GM23338 (cell line): ENCODE data around the gene LRFN4. TPM values are rescaled to one million over a fixed set of nuclear protein-coding genes. Genes with fewer than 3 reads are reported as not detected.

Source experiments
- ATAC-seq: fragments of 200-7000 bp; cut with Tn5 transposase; 3 replicates; pipeline ENCODE4 v1.9.1; 2020
- DNase-seq: peaks from one replicate; pipeline ENCODE4 v3.0.0-alpha.2; 2015; ENCODE audit warnings: low spot score
- H2AFZ ChIP-seq: fragments of 200-600 bp; sonication (generic); 2 replicates; pipeline ENCODE4 v1.8.0; 2016; ENCODE audit warnings: antibody characterized with exemption, mild to moderate bottlenecking, moderate library complexity
- H3F3A ChIP-seq: fragments of 200-600 bp; sonication (generic); replicated peaks from 2 replicates; pipeline ENCODE4 v1.8.0; 2017; ENCODE audit warnings: antibody characterized with exemption, mixed run types, low read depth
- H3K27ac ChIP-seq: fragments of 200-600 bp; sonication (generic); 2 replicates; pipeline ENCODE4 v1.6.1; 2016; ENCODE audit warnings: low read depth
- H3K27me3 ChIP-seq: fragments of 200-600 bp; sonication (generic); 2 replicates; pipeline ENCODE4 v1.8.0; 2016; ENCODE audit warnings: mild to moderate bottlenecking, mixed run types, moderate library complexity; ENCODE audit not compliant: insufficient read depth
- H3K36me3 ChIP-seq: fragments of 200-600 bp; sonication (generic); 2 replicates; pipeline ENCODE4 v1.8.0; 2016; ENCODE audit warnings: mild to moderate bottlenecking; ENCODE audit not compliant: insufficient read depth
- H3K4me1 ChIP-seq: fragments of 200-600 bp; sonication (generic); 2 replicates; pipeline ENCODE4 v1.8.0; 2016; ENCODE audit warnings: mild to moderate bottlenecking, moderate library complexity; ENCODE audit not compliant: insufficient read depth
- H3K4me2 ChIP-seq: fragments of 200-600 bp; sonication (generic); 2 replicates; pipeline ENCODE4 v1.7.1; 2017; ENCODE audit warnings: mixed run types
- H3K4me3 ChIP-seq: fragments of 200-600 bp; sonication (generic); 2 replicates; pipeline ENCODE4 v1.6.1; 2016; ENCODE audit warnings: mixed run types
- H3K79me2 ChIP-seq: fragments of 200-600 bp; sonication (generic); replicated peaks from 2 replicates; pipeline ENCODE4 v1.8.0; 2017; ENCODE audit warnings: mild to moderate bottlenecking; ENCODE audit not compliant: insufficient read depth
- H3K9me2 ChIP-seq: fragments of 200-600 bp; sonication (generic); 2 replicates; pipeline ENCODE4 v1.8.0; 2017; ENCODE audit not compliant: insufficient read depth
- H4K20me1 ChIP-seq: fragments of 200-600 bp; sonication (generic); replicated peaks from 2 replicates; pipeline ENCODE4 v1.8.0; 2017; ENCODE audit warnings: mild to moderate bottlenecking; ENCODE audit not compliant: insufficient read depth
- H3K27ac Mint-ChIP-seq: 2 replicates; pipeline ENCODE4 v1.8.0; 2020; ENCODE audit warnings: inconsistent platforms, mild to moderate bottlenecking, moderate library complexity, mixed read lengths
- H3K27me3 Mint-ChIP-seq: 3 replicates; pipeline ENCODE4 v1.8.0; 2022; ENCODE audit warnings: low read depth, mild to moderate bottlenecking, moderate library complexity, mixed read lengths, inconsistent platforms; ENCODE audit not compliant: insufficient read depth, poor library complexity
- H3K36me3 Mint-ChIP-seq: 3 replicates; pipeline ENCODE4 v1.8.0; 2021; ENCODE audit warnings: low read depth, mild to moderate bottlenecking, inconsistent platforms, moderate library complexity, mixed read lengths
- H3K4me1 Mint-ChIP-seq: 3 replicates; pipeline ENCODE4 v1.8.0; 2020; ENCODE audit warnings: mild to moderate bottlenecking, inconsistent platforms, mixed read lengths
- H3K4me3 Mint-ChIP-seq: 3 replicates; pipeline ENCODE4 v1.8.0; 2021; ENCODE audit warnings: moderate library complexity, mild to moderate bottlenecking, inconsistent platforms, mixed read lengths
- H3K9me3 Mint-ChIP-seq: 3 replicates; pipeline ENCODE4 v1.8.0; 2020; ENCODE audit warnings: moderate library complexity, mild to moderate bottlenecking, inconsistent platforms, mixed read lengths
- CREB1 ChIP-seq: fragments of 250-450 bp; sonication (Bioruptor Pico); IDR thresholded peaks from 2 replicates; pipeline ENCODE4 v1.5.0; 2020; ENCODE audit warnings: low read depth, mild to moderate bottlenecking, moderate library complexity
- CTCF ChIP-seq, 2 experiments: fragments of 200-600 bp in 1 of 2; sonication (generic) in 1 of 2; conservative IDR thresholded peaks; 2 replicates each; pipeline versions ENCODE4 v1.5.1 to v1.6.1; 2016 to 2017; ENCODE audit warnings: antibody characterized with exemption in 2 of 2, low read depth in 2 of 2, mild to moderate bottlenecking in 2 of 2, moderate library complexity in 1 of 2
- ETS1 ChIP-seq: IDR thresholded peaks from 2 replicates; pipeline ENCODE4 v1.6.1; 2016; ENCODE audit warnings: antibody characterized with exemption
- EZH2 ChIP-seq: fragments of 200-600 bp; sonication (generic); IDR thresholded peaks from one replicate; pipeline ENCODE4 v1.8.0; 2017; ENCODE audit warnings: antibody characterized with exemption, mild to moderate bottlenecking, low read depth; ENCODE audit not compliant: unreplicated experiment
- EZH2phosphoT487 ChIP-seq: fragments of 200-600 bp; sonication (generic); IDR thresholded peaks from one replicate; pipeline ENCODE4 v1.8.1; 2018; ENCODE audit warnings: antibody characterized with exemption; ENCODE audit not compliant: unreplicated experiment
- JUNB ChIP-seq: IDR thresholded peaks from one replicate; pipeline ENCODE4 v1.6.1; 2016; ENCODE audit warnings: antibody characterized with exemption; ENCODE audit not compliant: unreplicated experiment
- NANOG ChIP-seq: IDR thresholded peaks from 2 replicates; pipeline ENCODE4 v1.6.1; 2016; ENCODE audit warnings: antibody characterized with exemption, borderline replicate concordance
- POLR2AphosphoS5 ChIP-seq: IDR thresholded peaks from 2 replicates; pipeline ENCODE4 v1.6.1; 2016; ENCODE audit warnings: antibody characterized with exemption, low read depth
- REST ChIP-seq: IDR thresholded peaks from one replicate; pipeline ENCODE4 v1.6.1; 2018; ENCODE audit warnings: antibody characterized with exemption; ENCODE audit not compliant: unreplicated experiment
- STAT1 ChIP-seq: IDR thresholded peaks from one replicate; pipeline ENCODE4 v1.6.1; 2016; ENCODE audit warnings: antibody characterized with exemption; ENCODE audit not compliant: unreplicated experiment
- ZNF114 ChIP-seq: fragments of 250-450 bp; sonication (Bioruptor Pico); IDR thresholded peaks from 2 replicates; pipeline ENCODE4 v1.5.0; 2020; ENCODE audit warnings: mild to moderate bottlenecking, moderate library complexity
- ZNF331 ChIP-seq: fragments of 250-450 bp; sonication (Bioruptor Pico); IDR thresholded peaks from 2 replicates; pipeline ENCODE4 v1.5.0; 2020; ENCODE audit warnings: low read depth, mild to moderate bottlenecking, moderate library complexity
- polyA plus RNA-seq: library from polyadenylated mRNA; unstranded; fragments of >200 nt; fragmentation: Nextera tagmentation; extraction: Ambion mirVana; gene quantifications from 2 replicates; pipeline ENCODE4 v1.2.1, GENCODE V29; 2016
- total RNA-seq: library from RNA; depleted of rRNA; stranded (reverse); fragments of >200 nt; shearing (Covaris generic); gene quantifications from 2 replicates; pipeline ENCODE4 v1.2.3, GENCODE V29; 2014
- TF ChIP-seq, protein P1 (sequence below): fragments of 250-450 bp; sonication (Bioruptor Pico); IDR thresholded peaks from 2 replicates; pipeline ENCODE4 v1.5.0; 2020; ENCODE audit warnings: mild to moderate bottlenecking, moderate library complexity

Gene LRFN4
- total and polyA plus RNA-seq, 2 experiments from 2014 or later, result 9.8 to 63.5 TPM

DNA sequence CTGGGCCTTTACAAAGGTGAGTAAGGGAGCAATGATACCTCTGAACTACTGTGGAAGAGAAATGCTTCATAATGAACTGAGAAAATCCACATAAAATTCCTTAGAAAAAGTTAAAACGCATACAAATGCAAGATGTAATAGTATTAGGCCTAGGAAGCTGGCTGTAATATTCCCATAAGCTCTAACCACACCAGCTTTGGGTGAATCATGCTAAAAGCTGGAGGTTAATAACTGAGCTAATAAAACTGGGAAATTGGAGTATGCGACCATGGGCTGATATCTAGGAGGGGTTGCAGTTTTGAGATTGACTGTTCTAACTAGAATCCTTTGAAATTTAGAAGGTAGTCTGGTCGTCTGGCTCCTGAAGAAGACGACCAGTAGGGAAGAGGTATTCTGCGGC, 42.2 kb upstream of the LRFN4 start:
- peaks cover 6% of the 10 kb centered on the region; the same call in 1 of the 2 replicates for H3F3A ChIP-seq
- no peak for DNase-seq
- no peaks in the 10 kb centered on the region for H3K9me3 Mint-ChIP-seq
- no peaks in the 10 kb centered on the region for H3K36me3 ChIP-seq
- no peak overlapping the region for H3K27ac ChIP-seq
- ATAC-seq, result no peak
- peaks cover 14% of the 10 kb centered on the region for H3K4me1 ChIP-seq
- H3K4me3 ChIP-seq, result no peak overlapping the region
- H3K4me3 Mint-ChIP-seq, result no peak overlapping the region
- H4K20me1 ChIP-seq, result no peaks in the 10 kb centered on the region
- no peak overlapping the region for H3K27ac Mint-ChIP-seq
- H3K27me3 Mint-ChIP-seq, result peaks cover 4% of the 10 kb centered on the region
- TF ChIP-seq POLR2AphosphoS5, result no peak
- TF ChIP-seq JUNB, result no peak
- TF ChIP-seq EZH2phosphoT487, result no peak
- no peak for TF ChIP-seq EZH2
- no peak for TF ChIP-seq NANOG
- no peak for TF ChIP-seq ETS1
- TF ChIP-seq REST, result no peak
- TF ChIP-seq STAT1, result no peak
- TF ChIP-seq, protein P1, sequence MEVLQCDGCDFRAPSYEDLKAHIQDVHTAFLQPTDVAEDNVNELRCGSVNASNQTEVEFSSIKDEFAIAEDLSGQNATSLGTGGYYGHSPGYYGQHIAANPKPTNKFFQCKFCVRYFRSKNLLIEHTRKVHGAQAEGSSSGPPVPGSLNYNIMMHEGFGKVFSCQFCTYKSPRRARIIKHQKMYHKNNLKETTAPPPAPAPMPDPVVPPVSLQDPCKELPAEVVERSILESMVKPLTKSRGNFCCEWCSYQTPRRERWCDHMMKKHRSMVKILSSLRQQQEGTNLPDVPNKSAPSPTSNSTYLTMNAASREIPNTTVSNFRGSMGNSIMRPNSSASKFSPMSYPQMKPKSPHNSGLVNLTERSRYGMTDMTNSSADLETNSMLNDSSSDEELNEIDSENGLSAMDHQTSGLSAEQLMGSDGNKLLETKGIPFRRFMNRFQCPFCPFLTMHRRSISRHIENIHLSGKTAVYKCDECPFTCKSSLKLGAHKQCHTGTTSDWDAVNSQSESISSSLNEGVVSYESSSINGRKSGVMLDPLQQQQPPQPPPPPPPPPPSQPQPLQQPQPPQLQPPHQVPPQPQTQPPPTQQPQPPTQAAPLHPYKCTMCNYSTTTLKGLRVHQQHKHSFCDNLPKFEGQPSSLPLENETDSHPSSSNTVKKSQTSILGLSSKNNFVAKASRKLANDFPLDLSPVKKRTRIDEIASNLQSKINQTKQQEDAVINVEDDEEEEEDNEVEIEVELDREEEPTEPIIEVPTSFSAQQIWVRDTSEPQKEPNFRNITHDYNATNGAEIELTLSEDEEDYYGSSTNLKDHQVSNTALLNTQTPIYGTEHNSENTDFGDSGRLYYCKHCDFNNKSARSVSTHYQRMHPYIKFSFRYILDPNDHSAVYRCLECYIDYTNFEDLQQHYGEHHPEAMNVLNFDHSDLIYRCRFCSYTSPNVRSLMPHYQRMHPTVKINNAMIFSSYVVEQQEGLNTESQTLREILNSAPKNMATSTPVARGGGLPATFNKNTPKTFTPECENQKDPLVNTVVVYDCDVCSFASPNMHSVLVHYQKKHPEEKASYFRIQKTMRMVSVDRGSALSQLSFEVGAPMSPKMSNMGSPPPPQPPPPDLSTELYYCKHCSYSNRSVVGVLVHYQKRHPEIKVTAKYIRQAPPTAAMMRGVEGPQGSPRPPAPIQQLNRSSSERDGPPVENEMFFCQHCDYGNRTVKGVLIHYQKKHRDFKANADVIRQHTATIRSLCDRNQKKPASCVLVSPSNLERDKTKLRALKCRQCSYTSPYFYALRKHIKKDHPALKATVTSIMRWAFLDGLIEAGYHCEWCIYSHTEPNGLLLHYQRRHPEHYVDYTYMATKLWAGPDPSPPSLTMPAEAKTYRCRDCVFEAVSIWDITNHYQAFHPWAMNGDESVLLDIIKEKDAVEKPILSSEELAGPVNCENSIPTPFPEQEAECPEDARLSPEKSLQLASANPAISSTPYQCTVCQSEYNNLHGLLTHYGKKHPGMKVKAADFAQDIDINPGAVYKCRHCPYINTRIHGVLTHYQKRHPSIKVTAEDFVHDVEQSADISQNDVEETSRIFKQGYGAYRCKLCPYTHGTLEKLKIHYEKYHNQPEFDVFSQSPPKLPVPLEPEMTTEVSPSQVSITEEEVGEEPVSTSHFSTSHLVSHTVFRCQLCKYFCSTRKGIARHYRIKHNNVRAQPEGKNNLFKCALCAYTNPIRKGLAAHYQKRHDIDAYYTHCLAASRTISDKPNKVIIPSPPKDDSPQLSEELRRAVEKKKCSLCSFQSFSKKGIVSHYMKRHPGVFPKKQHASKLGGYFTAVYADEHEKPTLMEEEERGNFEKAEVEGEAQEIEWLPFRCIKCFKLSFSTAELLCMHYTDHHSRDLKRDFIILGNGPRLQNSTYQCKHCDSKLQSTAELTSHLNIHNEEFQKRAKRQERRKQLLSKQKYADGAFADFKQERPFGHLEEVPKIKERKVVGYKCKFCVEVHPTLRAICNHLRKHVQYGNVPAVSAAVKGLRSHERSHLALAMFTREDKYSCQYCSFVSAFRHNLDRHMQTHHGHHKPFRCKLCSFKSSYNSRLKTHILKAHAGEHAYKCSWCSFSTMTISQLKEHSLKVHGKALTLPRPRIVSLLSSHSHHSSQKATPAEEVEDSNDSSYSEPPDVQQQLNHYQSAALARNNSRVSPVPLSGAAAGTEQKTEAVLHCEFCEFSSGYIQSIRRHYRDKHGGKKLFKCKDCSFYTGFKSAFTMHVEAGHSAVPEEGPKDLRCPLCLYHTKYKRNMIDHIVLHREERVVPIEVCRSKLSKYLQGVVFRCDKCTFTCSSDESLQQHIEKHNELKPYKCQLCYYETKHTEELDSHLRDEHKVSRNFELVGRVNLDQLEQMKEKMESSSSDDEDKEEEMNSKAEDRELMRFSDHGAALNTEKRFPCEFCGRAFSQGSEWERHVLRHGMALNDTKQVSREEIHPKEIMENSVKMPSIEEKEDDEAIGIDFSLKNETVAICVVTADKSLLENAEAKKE (CRISPR knock-in tag), result no peak
- no peak for TF ChIP-seq ZNF114 (CRISPR knock-in tag)
- no peak for TF ChIP-seq ZNF331 (CRISPR knock-in tag)
- TF ChIP-seq CTCF (conservative IDR thresholded peaks at IDR 0.05; ENCODE audit: low read depth in 2 of 2), result no peak
- no peak for TF ChIP-seq CREB1 (CRISPR knock-in tag)
- no peaks in the 10 kb centered on the region for H3K79me2 ChIP-seq
- no peaks in the 10 kb centered on the region for H3K9me2 ChIP-seq
- no peaks in the 10 kb centered on the region for H3K27me3 ChIP-seq
- H2AFZ ChIP-seq, result no peak overlapping the region
- no peak overlapping the region for H3K4me2 ChIP-seq
- H3K36me3 Mint-ChIP-seq, result no peaks in the 10 kb centered on the region
- peaks cover 28% of the 10 kb centered on the region for H3K4me1 Mint-ChIP-seq
